Adrenal gland (tissue), 12 donors: ENCODE measurements around the gene SLC12A6. TPM values are rescaled to one million over a fixed set of nuclear protein-coding genes. Genes with fewer than 3 reads are reported as not detected.
A peak's percentile ranks its signal among the peaks of the same experiment; 100 is the strongest.

Experiments used
- DNase-seq, 7 donors: peaks; one replicate each; pipeline ENCODE4 v3.0.0-alpha.2; 2019 to 2020
- H3K27ac ChIP-seq, 5 donors: fragments of 200-600 bp; sonication (generic) in 4 of 5; 1 replicate in 3 of 5; 2 replicates in 2 of 5; pipeline versions ENCODE4 v1.5.1 to v1.8.0; 2016 to 2020; ENCODE audit warnings: mild to moderate bottlenecking in 1 of 5
- H3K27me3 ChIP-seq: fragments of 200-600 bp; 2 replicates; pipeline ENCODE4 v1.8.0; 2021
- H3K36me3 ChIP-seq, 2 donors: fragments of 200-600 bp; replicated peaks in 1 of 2; 1 replicate in 1 of 2; 2 replicates in 1 of 2; pipeline versions ENCODE4 v1.5.1 to v1.8.0; 2018 to 2022
- H3K4me1 ChIP-seq, 2 donors: fragments of 200-600 bp; replicated peaks in 1 of 2; 1 replicate in 1 of 2; 2 replicates in 1 of 2; pipeline versions ENCODE4 v1.5.1 to v1.8.0; 2018 to 2021
- H3K4me3 ChIP-seq, 4 donors: fragments of 200-600 bp; sonication (generic) in 3 of 4; one replicate each; pipeline ENCODE4 v1.5.1; 2016 to 2018
- H3K9me3 ChIP-seq, 3 donors: fragments of 200-600 bp; sonication (generic) in 1 of 3; replicated peaks in 1 of 3; 1 replicate in 2 of 3; 2 replicates in 1 of 3; pipeline versions ENCODE4 v1.5.1 to v1.8.0; 2016 to 2021
- CTCF ChIP-seq, 6 experiments: fragments of 450-650 bp in 4 of 6; fragments of 200-600 bp in 2 of 6; sonication (generic) in 1 of 6; IDR thresholded peaks; 1 replicate in 5 of 6; 2 replicates in 1 of 6; pipeline versions ENCODE4 v1.5.1 to v1.8.0; 2016 to 2021; ENCODE audit warnings: antibody characterized with exemption in 6 of 6, mild to moderate bottlenecking in 2 of 6, moderate library complexity in 1 of 6
- POLR2A ChIP-seq, 2 donors: fragments of 450-650 bp; IDR thresholded peaks; one replicate each; pipeline ENCODE4 v1.6.1; 2017; ENCODE audit warnings: antibody characterized with exemption in 2 of 2, mild to moderate bottlenecking in 2 of 2, moderate library complexity in 1 of 2
- WGBS, 4 donors: extraction: QIAGEN DNeasy Blood & Tissue Kit in 2 of 4; methylation state at CpG; one replicate each; pipeline versions ENCODE4 v1.1.5 to v1.1.7; 2013 to 2017; 5-methylcytosine and 5-hydroxymethylcytosine counted together
- intact Hi-C, 2 donors: fragments of 100-400 bp; cut with DNase I; formaldehyde crosslinking; loops; one replicate each; pipeline versions ENCODE4 v1.14.1 to v1.15.0; 2022 to 2023
- polyA plus RNA-seq, 3 donors: library from polyadenylated mRNA; stranded (reverse); fragments of 200-250 nt in 2 of 3; fragments of 350-450 nt in 1 of 3; fragmentation: Illumina TruSeq in 1 of 3; extraction: RNeasy Lipid Tissue Mini Kit (QIAGEN cat#74804) in 1 of 3; gene quantifications; one replicate each; pipeline ENCODE4 v1.2.3, GENCODE V29; 2013 to 2014
- total RNA-seq, 9 donors: library from RNA; depleted of rRNA in 4 of 9; stranded (reverse); fragments of >200 nt in 4 of 9; fragments of 120-200 nt in 1 of 9; fragmentation: NEBNext Ultra II Directional in 1 of 9; extraction: Animal tissue kit (Norgen Biotek cat#: 25700) in 1 of 9; gene quantifications; one replicate each; pipeline versions ENCODE4 v1.1.0 to v1.2.4, GENCODE V29; 2013 to 2023
- donor health status: healthy with polysubstance abuse.
- donor health status: Bipolar disorder and iron deficiency.
- donor health status: DM: yes; HTN: yes; CAD: no.
- donor health status: DM: no; HTN: no; CAD: no.
- donor health status: DM: no; HTN: no; CAD: no.
- donor health status: DM: yes; HTN: yes; CAD: no.

The SLC12A6 gene
- total and polyA plus RNA-seq, 12 donors: 3.3 to 101 (median 17.3) TPM

- 91 to 95% (median 93%) methylated on average over 6 to 7 of the region's 7 CpGs for WGBS, 4 donors
- TF ChIP-seq CTCF (IDR thresholded peaks at IDR 0.05) (no peak), POLR2A (IDR thresholded peaks at IDR 0.05) (no peak)
- H3K27me3 ChIP-seq: no peaks in the 10 kb centered on the region
- H3K4me3 ChIP-seq: no peak overlapping the region
- no peak for DNase-seq
- H3K27ac ChIP-seq: no peak overlapping the region
- intact Hi-C loops: loop anchor here (10.0 kb wide), 3 partner anchors 116 to 296 kb away; no protein-coding TSS in a partner anchor
- peaks cover 0 to 4% of the 10 kb centered on the region in 2 donors for H3K36me3 ChIP-seq
- peaks cover 0 to 5% of the 10 kb centered on the region in 2 donors for H3K4me1 ChIP-seq
- H3K9me3 ChIP-seq: no peaks in the 10 kb centered on the region
These were observed 23.7 kb upstream of the SLC12A6 start for GRCh38 chr15:34361278-34361677.

GRCh38 chr15:34360298-34360697 lies 22.7 kb upstream of the SLC12A6 start:
- intact Hi-C loops: loop anchor here (10.0 kb wide), 3 partner anchors 115 to 295 kb away; no protein-coding TSS in a partner anchor
- Histone ChIP-seq H3K27ac (no peak overlapping the region), H3K4me3 (no peak overlapping the region), H3K27me3 (no peaks in the 10 kb centered on the region), H3K4me1 (no peaks in the 10 kb centered on the region), H3K36me3 (peaks cover 0 to 4% of the 10 kb centered on the region in 2 donors), H3K9me3 (no peaks in the 10 kb centered on the region)
- DNase-seq: no peak
- TF ChIP-seq POLR2A (IDR thresholded peaks at IDR 0.05): no peak
- 96 to 100% (median 100%) methylated on average over 1 of the region's 1 CpG for WGBS, 4 donors

- no peak for TF ChIP-seq CTCF (IDR thresholded peaks at IDR 0.05)
- TF ChIP-seq POLR2A (IDR thresholded peaks at IDR 0.05): no peak
- Histone ChIP-seq H3K27ac (no peak overlapping the region), H3K9me3 (no peaks in the 10 kb centered on the region), H3K4me1 (no peaks in the 10 kb centered on the region), H3K36me3 (peaks cover 0 to 4% of the 10 kb centered on the region in 2 donors), H3K4me3 (no peak overlapping the region), H3K27me3 (no peaks in the 10 kb centered on the region)
- intact Hi-C loops: no loop called here
- peak in 6 of 7 donors; percentile 31 to 64 (median 51) for DNase-seq
- 43 to 73% (median 57%) methylated on average over 3 of the region's 3 CpGs for WGBS, 4 donors
These were observed 21.8 kb upstream of the SLC12A6 start for GRCh38 chr15:34359416-34359815.

- WGBS, 4 donors: 86 to 97% (median 96%) methylated on average over 4 of the region's 4 CpGs
- no peak for DNase-seq
- intact Hi-C loops: no loop called here
- H3K36me3 ChIP-seq: peaks cover 0 to 4% of the 10 kb centered on the region in 2 donors
- H3K4me3 ChIP-seq: no peak overlapping the region
- no peak overlapping the region for H3K27ac ChIP-seq
- no peaks in the 10 kb centered on the region for H3K9me3 ChIP-seq
- H3K27me3 ChIP-seq: no peaks in the 10 kb centered on the region
- TF ChIP-seq CTCF (IDR thresholded peaks at IDR 0.05) (no peak), POLR2A (IDR thresholded peaks at IDR 0.05) (no peak)
- no peaks in the 10 kb centered on the region for H3K4me1 ChIP-seq
These were observed 21.4 kb upstream of the SLC12A6 start for GRCh38 chr15:34358948-34359347.

GRCh38 chr15:34358367-34358766 lies 20.8 kb upstream of the SLC12A6 start:
- TF ChIP-seq POLR2A (IDR thresholded peaks at IDR 0.05) (no peak), CTCF (IDR thresholded peaks at IDR 0.05) (no peak)
- Histone ChIP-seq H3K27ac (no peak overlapping the region), H3K36me3 (peaks cover 0 to 4% of the 10 kb centered on the region in 2 donors), H3K4me3 (no peak overlapping the region), H3K27me3 (no peaks in the 10 kb centered on the region), H3K9me3 (no peaks in the 10 kb centered on the region), H3K4me1 (no peaks in the 10 kb centered on the region)
- WGBS, 4 donors: 69 to 90% (median 79%) methylated on average over 3 of the region's 3 CpGs
- no peak for DNase-seq
- intact Hi-C loops: no loop called here
